HG02678 (cell line): ENCODE results near the gene MED9.
"Not testable (repeated sequence)": the region's sequence is repeated elsewhere in the genome, so short reads cannot be mapped to it uniquely, and the experiment has no call there.

Experiments
- ATAC-seq: cut with Tn5 transposase; IDR thresholded peaks from one replicate; pipeline ENCODE4 v1.9.1; 2021; ENCODE audit warnings: mild to moderate bottlenecking, moderate library complexity; ENCODE audit not compliant: unreplicated experiment

Gene MED9

DNA sequence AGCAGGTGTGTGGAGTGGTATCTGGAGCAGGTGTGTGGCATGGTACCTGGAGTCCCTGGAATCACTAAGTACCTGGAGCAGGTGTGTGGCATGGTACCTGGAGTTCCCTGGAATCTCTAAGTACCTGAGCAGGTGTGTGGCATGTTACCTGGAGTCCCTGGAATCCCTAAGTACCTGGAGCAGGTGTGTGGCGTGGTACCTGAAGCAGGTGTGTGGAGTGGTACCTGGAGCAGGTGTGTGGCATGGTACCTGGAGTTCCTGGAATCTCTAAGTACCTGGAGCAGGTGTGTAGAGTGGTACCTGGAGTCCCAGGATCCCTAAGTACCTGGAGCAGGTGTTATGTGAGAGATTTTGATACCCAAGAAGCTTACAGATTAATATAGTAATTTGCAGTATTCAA lies 22.1 kb upstream of the MED9 start:
- ATAC-seq = not testable (repeated sequence)

DNA sequence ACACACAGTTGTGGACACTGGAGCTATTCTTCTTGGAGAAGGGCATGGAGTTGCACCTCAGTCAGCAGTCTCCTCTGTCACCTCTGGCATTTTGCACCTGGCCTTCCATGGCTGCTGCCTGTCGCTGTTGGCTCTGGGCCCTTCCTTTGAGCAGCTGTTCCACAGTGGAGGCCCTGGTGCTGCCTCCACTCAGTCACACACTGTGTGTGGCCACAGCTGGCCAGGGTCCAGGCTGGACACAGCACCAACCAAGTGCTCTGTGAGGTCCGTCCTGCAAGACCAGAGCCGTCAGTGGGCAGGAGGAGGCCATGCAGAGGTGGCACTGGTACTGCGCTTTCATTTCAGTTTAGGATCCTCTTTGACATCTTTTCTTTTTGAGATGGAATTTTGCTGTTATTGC lies 21.6 kb upstream of the MED9 start:
- no peak for ATAC-seq

DNA sequence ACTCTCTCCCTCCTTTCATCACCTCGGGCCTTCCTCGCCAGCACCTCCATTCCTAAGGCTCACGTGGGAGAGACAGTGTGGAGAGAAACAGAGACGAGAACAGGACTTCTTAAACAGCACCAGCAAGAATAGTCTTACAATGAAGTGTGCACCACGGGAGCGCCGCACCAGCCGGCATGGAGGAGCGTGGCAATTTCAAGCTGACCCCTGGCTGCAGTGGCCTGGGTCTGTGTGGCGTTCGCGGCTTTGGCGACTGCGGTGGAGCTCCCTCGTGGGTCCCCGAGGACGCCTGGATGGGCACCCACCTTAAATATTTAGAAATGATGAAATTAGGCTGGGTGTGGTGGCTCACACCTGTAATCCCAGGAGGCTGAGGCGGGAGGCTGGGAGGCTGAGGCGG lies 20.5 kb upstream of the MED9 start:
- no peak for ATAC-seq

DNA sequence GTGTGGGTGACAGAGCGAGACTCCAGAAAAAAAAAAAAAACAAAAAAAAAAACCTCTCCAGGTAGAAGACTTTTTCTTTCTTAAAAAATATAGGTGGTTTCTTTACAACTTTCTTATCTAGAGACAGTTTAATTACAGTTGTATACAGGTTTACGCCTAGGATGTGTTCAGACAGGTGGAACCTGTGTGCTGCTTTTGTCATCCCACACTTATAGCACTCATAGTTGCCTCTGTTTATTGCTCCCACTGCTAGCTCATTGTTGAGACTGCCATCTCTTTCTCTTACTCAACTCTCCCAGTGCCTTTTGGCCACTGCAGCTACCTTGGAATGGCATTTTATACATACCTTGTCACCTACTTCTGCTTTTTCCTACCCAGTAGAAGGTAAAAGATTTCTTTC lies 19.1 kb upstream of the MED9 start:
- no peak for ATAC-seq

DNA sequence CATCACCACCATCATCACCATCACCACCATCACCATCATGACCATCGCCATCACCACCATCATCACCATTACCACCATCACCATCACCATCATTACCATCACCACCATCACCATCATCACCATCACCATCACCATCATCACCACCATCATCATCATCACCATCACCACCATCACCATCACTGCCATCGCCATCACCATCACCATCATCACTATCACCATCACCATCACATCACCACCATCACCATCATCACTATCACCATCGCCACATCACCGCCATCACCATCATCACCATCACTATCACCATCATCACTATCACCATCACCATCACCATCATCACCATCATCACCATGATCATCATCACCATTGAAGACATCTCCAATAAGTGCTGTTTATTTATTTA lies 16.8 kb upstream of the MED9 start:
- no peak for ATAC-seq

DNA sequence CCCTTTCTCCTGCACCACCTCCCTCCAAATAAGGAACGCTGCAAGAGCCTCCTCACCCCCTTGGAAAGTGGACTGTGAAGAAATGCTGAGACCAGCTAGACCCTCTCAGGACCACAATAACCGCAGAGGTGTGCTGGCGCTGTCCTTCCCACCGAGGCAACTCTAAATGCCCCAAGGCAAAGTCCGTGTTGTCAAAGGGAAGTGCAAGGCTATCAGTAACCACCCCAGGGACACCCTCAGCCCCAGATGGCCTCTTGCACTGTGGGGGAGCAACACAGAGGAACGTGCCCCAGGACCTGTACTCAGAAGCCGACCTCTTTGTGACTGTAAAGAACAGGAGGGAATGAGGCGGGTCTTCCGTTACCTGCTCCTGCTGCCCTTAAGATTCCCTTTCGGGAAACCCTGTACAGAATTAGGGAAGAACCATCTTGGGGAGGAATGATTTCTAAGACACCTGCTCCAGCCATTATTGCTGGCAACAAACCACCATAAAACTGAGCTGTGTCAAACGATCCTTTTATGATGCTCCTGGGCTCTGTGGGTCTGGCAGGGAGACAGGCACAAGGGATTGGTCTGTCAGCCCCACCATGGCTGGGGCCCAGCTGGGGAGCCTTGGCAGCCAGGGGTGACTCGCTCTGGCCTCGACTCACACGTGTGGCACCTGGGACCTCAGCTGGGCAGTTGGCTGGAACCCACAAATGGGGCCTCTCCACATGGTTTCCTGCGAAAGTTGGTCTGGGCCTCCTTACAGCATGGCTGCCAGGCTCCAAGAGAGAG lies 14.6 kb upstream of the MED9 start:
- no peak for ATAC-seq

DNA sequence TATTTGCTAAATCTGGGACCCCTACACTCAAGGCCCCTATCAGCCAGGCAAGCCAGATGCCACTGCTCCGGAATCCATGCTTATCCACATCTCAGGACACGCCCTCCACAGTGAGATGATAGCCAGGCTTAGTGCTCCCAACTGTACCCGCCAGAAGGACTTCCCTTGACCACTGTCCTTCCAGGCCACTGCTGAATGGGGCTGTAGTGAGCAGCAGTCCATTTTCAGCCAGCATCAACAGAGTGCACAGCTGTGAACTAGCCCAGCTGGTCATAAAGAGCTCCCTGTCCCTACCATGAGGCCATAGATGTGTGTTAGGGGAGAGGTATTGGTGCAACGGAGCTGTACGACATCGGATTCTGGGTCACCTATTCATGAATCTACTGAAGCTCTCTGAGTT lies 13.0 kb upstream of the MED9 start:
- ATAC-seq = no peak

DNA sequence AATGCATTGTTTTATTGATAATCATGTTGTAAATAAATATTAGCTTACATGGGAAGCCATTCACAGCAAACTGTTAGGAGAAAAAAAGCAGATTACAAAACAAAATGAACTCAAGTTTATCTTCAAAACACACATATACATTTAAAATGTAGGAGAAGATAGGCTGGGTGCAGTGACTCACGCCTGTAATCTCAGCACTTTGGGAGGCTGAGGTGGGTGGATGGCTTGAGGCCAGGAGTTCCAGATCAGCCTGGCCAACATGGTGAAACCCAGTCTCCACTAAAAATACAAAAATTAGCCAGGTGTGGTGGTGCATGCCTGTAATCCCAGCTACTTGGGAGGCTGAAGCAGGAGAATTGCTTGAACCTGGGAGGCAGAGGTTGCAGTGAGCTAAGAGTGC lies 10.9 kb upstream of the MED9 start:
- ATAC-seq = not testable (repeated sequence)

DNA sequence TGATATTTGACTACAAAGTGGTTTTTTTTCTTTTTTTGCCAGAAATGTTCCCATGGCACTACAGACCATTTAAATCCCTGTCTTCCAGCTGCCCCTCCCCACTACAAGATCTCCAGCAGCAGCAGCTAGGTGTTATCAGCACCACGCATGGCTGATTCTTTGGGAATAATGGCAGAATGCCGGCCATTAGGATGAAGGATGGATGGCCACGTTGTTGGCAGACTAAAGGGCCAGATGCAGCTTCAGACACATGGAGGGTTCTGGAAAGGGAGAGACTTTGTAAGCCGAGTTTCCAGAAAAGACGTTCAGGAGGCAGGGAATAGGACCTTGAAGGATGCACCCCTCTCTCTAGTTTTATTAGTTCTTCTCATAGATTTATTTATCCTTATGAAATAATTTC lies 10.3 kb upstream of the MED9 start:
- no peak for ATAC-seq

DNA sequence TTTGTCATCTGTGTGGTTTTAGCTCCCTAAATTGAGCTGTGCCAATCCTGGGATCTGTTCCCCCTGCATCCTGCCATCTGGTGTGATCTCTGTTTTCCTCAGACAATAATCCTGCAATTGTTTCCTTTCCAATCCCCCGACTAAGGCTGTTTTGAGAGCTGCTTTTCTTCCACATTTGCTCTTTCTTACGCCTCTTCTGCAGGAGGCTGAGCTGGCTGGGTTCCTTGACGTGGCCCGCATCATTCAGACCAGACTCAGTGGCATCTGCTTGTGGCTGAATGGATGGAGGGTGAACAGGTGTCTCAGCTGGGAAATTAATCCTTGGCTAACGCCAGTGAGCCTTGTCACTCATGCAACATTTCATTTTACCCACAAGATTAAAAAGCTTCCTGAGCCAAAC lies 9.8 kb upstream of the MED9 start:
- ATAC-seq = no peak

DNA sequence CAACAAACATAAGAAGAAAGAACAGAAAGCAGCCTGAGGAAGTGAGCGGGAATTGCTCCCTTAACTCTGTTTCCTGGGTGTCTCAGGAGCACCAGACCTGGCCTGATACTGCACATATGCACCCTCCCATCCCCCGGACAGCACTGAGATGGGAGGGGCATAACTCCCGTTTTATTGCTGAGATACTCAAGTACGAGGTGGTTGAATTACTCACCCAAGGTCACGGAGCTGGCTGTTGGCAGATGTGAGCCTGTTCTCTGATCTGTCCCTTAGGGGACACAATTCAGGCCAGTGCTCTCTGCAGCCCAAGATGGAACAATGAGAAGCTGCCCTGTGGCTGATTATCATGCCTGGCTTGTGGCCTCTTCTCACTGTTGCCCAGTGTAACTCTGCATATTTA lies 9.1 kb upstream of the MED9 start:
- ATAC-seq = no peak

DNA sequence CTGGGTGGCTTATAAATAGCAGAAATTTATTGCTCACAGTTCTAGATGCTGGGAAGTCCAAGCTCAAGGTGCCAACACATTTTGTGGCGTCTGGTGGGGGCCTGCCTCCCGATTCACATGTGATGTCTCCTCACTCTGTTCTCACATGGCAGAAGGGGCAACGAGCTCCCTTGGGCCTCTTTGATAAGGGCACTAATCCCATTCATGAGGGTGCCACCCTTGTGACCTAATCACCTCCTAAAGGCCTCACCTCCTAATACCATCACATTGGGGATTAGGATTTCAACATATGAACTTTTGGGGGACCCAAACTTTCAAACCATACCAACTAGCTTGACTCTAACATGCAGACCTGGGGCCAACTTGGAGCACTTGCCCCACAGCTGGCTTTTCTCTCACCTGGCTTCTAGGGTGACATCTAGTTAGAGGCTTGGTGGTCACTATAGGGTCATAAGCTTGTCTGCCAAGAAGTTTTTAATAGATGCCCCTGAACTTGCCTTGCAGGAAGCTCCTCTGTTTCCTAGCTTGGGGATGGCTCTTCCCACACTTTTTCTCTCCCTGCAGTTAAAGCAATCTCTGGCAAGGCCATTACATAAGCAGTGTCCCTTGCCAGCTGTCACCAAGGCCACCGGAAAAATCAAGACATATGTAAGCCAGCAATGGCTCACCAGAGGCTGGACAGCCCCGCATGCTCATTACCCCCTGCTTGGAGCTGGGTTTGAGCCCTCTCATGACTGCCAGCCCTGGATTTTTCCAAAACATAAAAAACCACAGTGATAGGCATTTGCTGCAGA lies 8.4 kb upstream of the MED9 start:
- ATAC-seq = no peak

DNA sequence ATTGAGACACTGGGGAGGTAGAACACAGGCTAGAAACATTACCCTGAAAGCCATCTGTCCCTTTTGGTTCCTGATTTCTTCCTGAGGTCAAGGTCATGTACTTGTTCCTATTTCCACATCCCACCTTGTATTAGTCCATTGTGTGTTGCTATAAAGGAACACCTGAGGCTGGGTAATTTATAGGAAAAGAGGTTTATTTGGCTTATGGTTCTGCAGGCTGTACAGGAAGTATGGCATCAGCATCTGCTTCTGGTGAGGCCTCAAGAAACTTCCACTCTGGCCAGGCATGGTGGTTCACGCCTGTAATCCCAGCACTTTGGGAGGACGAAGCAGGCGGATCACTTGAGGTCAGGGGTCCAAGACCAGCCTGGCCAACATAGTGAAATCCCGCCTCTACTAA lies 7.4 kb upstream of the MED9 start:
- ATAC-seq = no peak

DNA sequence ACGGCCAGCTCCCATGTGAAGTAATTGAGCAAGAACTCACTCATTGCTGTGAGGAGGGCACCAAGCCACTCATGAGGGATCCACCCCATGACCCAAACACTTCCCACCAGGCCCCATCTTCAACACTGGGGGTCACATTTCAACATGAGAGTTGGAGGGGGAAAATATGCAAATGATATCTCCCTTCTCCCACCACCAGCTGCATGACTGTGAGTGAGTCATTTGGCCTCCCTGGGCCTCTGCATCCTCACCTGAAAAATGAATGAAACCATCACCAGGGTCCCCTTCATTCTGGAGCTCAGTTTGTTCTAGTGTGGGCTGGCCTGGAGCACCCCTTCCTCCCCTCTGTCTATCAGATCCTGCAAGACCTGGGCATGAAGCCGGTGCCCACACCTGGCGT lies 6.8 kb upstream of the MED9 start:
- ATAC-seq = no peak

DNA sequence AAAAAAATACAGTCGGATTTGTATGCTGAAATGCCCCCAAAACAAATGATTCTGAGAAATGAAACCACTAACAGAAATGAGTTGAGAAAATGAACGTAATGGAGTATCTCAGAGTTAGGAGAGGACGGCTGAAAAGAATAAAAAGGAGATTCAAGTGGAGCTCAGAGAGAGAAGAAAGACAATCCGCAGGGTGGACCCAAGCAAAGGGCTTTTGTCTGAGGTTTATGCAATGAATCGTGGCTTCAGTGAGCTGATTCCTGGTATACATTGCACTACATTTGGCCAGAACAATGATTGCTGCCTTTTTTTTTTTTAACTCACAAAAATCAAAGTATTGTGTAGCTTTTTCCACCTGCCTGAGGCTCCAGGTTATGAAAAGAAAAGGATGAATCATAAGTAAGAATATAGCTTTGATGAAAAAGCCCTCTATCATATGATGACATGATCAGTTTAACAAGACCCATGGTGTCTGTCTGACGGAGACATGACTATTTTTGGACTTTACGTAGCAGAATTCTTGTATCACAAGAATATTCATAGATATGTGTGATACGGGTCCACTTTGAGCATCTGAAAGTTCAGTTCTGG lies 4.4 kb upstream of the MED9 start:
- ATAC-seq = no peak

DNA sequence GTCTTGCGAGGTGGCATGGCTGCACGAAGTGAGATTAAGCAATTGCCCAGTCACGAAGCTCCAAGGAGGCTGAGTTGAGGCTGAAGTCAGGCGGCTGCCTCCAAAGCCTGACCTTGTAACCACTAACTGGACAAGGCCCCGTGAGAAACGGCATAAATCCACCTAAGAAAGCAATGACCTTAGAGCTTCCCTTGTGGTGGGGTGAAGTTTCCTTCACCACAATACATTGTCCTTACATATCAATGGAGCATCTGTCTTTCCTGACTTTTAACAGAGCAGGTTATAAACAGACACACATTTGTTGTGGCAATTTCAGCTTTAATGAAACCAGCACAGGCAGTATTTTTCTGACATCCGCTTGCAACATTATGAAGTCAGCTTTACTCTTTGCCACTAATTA lies 2.5 kb upstream of the MED9 start:
- no peak for ATAC-seq

DNA sequence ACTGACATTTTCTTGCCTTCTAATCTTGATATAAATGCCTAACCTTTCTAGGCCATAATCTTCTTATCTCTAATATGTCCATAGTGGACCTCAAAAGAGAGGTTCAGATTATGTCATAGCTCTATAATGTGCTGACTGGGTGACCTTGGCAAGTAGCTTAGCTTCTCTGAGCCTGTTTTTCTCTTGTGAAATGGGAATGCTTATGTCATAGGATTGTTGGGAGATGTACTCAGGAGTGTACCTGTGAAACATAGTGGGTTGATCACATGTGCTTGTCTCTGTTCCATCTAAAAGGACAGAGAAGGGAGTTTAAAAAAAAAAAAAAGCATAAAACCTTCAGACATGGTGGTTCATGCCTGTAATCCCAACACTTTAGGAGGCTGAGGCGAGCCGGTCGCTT lies 2.4 kb downstream of the MED9 start:
- no peak for ATAC-seq

DNA sequence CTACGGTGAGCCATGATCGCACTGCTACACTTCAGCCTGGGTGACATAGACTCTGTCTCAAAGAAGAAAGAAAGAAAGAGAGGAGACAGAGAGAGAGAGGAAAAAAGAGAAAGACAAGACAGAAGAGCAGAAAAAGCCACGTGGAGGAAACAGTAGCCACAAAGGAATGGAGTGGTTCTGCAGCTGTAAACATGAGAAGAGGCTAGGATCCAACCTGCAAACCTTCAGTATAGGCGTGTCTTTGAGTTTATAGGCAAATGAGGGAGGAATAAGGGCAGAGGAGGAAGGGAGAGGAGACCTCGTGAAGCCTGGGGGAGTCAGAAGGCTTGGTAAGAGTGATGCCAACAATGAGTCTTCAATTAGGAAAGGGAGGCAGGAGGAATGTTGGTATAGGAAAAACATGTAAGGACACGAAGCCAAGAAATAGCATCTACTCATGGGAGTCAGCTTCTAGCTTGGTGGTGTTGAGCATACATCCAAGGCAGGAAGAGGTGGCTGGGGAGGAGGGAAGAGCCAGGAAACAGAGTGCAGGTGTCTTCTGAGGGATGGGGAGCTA lies 3.9 kb downstream of the MED9 start:
- no peak for ATAC-seq

DNA sequence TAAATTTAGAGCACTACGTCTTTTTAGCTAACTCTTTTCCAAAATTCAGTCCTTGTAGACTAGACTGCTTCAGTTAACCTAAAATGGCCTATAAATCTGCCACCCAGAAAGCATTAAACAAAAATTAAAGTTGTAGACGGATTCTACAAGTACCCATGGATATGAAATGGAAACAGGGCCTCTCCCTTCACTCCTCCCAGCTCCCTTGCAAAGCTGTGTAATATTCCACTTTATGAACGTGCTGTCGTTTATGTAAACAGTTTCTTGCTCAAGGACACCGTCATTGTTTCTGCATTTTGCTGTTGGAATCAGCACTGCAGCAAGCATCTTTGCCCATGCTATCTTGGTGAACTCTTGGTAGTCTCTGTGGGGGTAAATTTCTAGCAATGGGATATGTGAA lies 5.1 kb downstream of the MED9 start:
- ATAC-seq = no peak

DNA sequence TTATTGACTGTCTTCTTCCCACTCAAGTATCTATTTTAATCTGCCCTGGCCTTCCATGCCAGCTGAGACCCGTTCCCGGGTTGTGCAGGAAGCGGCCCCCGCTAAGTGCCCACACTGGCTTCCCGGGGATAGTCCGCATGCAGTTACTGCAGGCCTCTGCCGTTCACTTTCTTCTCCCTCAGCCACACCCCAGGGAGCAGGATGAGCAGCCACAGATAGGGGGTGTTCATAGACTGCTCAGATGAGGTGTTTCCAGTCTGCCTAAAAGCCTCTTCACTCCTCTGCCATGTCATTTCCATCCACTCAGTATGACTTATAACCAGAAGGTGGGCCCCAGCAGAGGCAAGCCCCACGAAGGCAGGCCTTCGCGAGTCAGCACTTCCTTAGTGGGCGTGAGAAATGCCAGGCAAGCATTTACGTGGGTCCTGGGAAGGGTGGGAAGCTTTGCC lies 7.7 kb downstream of the MED9 start:
- ATAC-seq = no peak

DNA sequence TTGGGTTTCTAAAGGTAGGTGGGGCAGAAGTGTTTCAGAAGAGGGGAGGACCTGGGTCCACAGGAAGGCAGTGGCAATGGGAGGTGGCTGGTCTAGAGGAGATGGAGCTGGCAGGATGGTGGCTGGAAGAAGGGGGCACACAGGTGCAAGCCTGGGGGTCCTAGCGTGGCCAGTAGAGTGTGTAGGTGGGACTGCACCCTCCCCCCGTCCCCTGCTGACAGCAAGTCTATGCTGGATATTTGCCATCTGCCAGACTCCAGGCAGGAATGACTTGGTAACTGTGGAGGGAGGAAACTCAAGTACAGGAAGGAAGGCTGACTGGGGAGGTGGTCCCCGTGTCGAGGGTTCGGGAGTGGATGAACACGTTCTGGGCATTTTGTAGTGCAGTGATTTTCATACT lies 8.6 kb downstream of the MED9 start:
- no peak for ATAC-seq

DNA sequence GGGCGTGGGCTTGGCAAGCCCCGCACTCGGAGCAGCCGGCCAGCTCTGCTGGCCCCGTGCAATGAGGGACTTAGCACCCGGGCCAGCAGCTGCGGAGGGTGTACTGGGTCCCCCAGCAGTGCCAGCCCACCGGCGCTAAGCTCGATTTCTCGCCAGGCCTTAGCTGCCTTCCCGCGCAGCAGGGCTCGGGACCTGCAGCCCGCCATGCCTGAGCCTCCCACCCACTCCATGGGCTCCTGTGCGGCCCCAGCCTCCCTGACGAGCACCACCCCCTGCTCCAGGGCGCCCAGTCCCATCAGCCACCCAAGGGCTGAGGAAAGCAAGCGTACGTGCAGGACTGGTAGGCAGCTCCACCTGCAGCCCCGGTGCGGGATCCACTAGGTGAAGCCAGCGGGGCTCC lies 9.6 kb downstream of the MED9 start:
- not testable (repeated sequence) for ATAC-seq
